HG03175 (cell line): ENCODE measurements around the gene GATAD2B.
A peak's percentile ranks its signal among the peaks of the same experiment; 100 is the strongest.

Experiments
- ATAC-seq: cut with Tn5 transposase; IDR thresholded peaks from one replicate; pipeline ENCODE4 v1.9.1; 2021; ENCODE audit warnings: mild to moderate bottlenecking, moderate library complexity; ENCODE audit not compliant: unreplicated experiment

The GATAD2B gene

GRCh38 chr1:153799566-153800465 is 123.0 kb downstream of the GATAD2B start:
- ATAC-seq: no peak

GRCh38 chr1:153799016-153799415 is 123.8 kb downstream of the GATAD2B start:
- ATAC-seq: no peak

GRCh38 chr1:153798468-153798780 is 124.3 kb downstream of the GATAD2B start:
- no peak for ATAC-seq

- peak; percentile 58 for ATAC-seq
Observed at GRCh38 chr1:153796786-153797659, 125.7 kb downstream of the GATAD2B start.

- ATAC-seq: no peak
Observed at GRCh38 chr1:153795934-153796785, 126.6 kb downstream of the GATAD2B start.

- ATAC-seq: no peak
Observed at GRCh38 chr1:153795330-153795837, 127.4 kb downstream of the GATAD2B start.

- no peak for ATAC-seq
Observed at GRCh38 chr1:153794624-153795329, 128.0 kb downstream of the GATAD2B start.

- ATAC-seq: no peak
Observed at GRCh38 chr1:153793973-153794615, 128.7 kb downstream of the GATAD2B start.

- no peak for ATAC-seq
Observed at GRCh38 chr1:153793261-153793972, 129.4 kb downstream of the GATAD2B start.

- ATAC-seq: no peak
Observed at GRCh38 chr1:153792631-153793041, 130.1 kb downstream of the GATAD2B start.

- ATAC-seq: peak; percentile 26
Observed at GRCh38 chr1:153791648-153792253, 131.0 kb downstream of the GATAD2B start.

GRCh38 chr1:153790966-153791647 is 131.7 kb downstream of the GATAD2B start:
- peak; percentile 92 for ATAC-seq

- peak; percentile 1 for ATAC-seq
Observed at GRCh38 chr1:153790313-153790965, 132.3 kb downstream of the GATAD2B start.

GRCh38 chr1:153789478-153790034 is 133.2 kb downstream of the GATAD2B start:
- no peak for ATAC-seq

- ATAC-seq: no peak
Observed at GRCh38 chr1:153786038-153786790, 136.6 kb downstream of the GATAD2B start.
